ENCODE data around the gene ZXDC.

DNA sequence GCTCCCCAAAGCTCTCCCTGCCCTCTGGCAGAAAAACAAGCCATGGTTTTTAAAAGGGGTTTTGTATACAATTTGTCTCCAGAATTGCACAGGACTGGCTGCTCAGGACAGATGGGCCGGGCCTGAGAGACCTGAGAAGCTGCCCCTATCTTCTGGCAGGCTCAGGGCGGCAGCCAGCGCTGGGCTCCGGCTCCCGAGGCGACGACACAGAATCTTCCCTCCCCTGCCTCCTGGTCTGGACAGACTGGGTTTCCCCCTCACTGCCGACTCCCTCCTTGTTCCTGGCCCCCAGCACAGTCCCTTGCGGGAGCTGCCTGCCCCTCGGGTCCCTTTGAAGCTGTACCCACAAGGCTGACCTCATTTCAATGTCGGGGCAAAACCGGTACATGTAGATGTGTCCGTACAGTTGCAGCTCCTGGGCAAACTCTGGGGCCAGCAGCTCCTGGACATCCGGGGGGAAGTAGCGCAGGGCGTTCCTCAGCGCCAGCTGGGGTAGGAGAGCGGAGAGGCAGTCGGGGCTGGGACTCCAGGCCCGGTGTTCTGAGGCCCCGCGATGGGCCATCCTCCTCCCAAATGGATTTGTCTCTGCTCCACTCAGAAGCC is 34.7 kb upstream of the ZXDC start:
- TF ChIP-seq, protein P1, sequence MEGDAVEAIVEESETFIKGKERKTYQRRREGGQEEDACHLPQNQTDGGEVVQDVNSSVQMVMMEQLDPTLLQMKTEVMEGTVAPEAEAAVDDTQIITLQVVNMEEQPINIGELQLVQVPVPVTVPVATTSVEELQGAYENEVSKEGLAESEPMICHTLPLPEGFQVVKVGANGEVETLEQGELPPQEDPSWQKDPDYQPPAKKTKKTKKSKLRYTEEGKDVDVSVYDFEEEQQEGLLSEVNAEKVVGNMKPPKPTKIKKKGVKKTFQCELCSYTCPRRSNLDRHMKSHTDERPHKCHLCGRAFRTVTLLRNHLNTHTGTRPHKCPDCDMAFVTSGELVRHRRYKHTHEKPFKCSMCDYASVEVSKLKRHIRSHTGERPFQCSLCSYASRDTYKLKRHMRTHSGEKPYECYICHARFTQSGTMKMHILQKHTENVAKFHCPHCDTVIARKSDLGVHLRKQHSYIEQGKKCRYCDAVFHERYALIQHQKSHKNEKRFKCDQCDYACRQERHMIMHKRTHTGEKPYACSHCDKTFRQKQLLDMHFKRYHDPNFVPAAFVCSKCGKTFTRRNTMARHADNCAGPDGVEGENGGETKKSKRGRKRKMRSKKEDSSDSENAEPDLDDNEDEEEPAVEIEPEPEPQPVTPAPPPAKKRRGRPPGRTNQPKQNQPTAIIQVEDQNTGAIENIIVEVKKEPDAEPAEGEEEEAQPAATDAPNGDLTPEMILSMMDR (IDR thresholded peaks at IDR 0.05), result no peak
- no peak for TF ChIP-seq EZH2 (IDR thresholded peaks at IDR 0.05; ENCODE audit: borderline replicate concordance, insufficient read depth, low read depth, low read length, poor library complexity, severe bottlenecking)
